Left ventricle myocardium inferior (tissue), 1 donor: ENCODE data around the gene PLCXD1. TPM values are rescaled to one million over a fixed set of nuclear protein-coding genes. Genes with fewer than 3 reads are reported as not detected.
"Not testable (repeated sequence)": the region's sequence is repeated elsewhere in the genome, so short reads cannot be mapped to it uniquely, and the experiment has no call there.

Experiments used
- DNase-seq: peaks from one replicate; pipeline ENCODE4 v3.0.0-alpha.2; 2020
- H3K27ac ChIP-seq: fragments of 200-600 bp; replicated peaks from 2 replicates; pipeline ENCODE4 v1.8.0; 2021
- H3K27me3 ChIP-seq: fragments of 200-600 bp; 2 replicates; pipeline ENCODE4 v1.8.0; 2021; ENCODE audit warnings: low read depth
- H3K36me3 ChIP-seq: fragments of 200-600 bp; 2 replicates; pipeline ENCODE4 v1.8.0; 2021
- H3K4me1 ChIP-seq: fragments of 200-600 bp; 2 replicates; pipeline ENCODE4 v1.8.0; 2021
- H3K4me3 ChIP-seq: fragments of 200-600 bp; 2 replicates; pipeline ENCODE4 v1.8.0; 2021; ENCODE audit warnings: mild to moderate bottlenecking, moderate library complexity
- H3K9me3 ChIP-seq: fragments of 200-600 bp; replicated peaks from 2 replicates; pipeline ENCODE4 v1.8.0; 2021
- intact Hi-C: fragments of 100-400 bp; cut with micrococcal nuclease; formaldehyde crosslinking; loops from one replicate; pipeline ENCODE4 v1.11.0; 2022
- total RNA-seq: library from RNA; stranded (reverse); fragmentation: NEBNext Ultra II Directional; extraction: Animal tissue kit (Norgen Biotek cat#: 25700); gene quantifications from one replicate; pipeline ENCODE4 v1.2.1, GENCODE V29; 2021
- TF ChIP-seq, protein P1 (sequence below): fragments of 200-600 bp; IDR thresholded peaks from 2 replicates; pipeline ENCODE4 v1.8.0; 2021; ENCODE audit warnings: antibody characterized with exemption, mild to moderate bottlenecking, borderline replicate concordance
- donor health status: DM: no; HTN: yes; CAD: no; lungs with severe emphysema.

The PLCXD1 gene
- total RNA-seq, 1 donor from 2014 or later = 4.0 TPM

DNA sequence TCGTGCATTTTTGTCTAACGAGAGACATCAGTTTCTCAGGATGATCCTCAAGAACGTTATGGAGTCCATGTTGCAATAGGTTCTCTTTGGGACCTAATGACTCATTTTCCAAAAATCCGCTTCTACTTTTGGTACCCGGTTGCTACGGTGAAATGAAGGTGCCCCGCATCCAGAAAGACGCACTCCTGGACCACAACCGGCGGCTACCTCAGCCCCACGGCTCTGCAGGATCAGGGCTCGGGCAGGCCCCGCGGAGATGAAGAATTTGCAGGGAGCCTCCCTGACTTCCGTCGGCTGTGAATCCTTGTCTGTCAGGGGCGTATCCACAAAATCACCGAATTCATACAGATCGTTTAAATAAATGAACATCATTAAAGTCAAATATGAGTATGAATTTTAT lies 21.8 kb downstream of the PLCXD1 start:
- TF ChIP-seq, protein P1, sequence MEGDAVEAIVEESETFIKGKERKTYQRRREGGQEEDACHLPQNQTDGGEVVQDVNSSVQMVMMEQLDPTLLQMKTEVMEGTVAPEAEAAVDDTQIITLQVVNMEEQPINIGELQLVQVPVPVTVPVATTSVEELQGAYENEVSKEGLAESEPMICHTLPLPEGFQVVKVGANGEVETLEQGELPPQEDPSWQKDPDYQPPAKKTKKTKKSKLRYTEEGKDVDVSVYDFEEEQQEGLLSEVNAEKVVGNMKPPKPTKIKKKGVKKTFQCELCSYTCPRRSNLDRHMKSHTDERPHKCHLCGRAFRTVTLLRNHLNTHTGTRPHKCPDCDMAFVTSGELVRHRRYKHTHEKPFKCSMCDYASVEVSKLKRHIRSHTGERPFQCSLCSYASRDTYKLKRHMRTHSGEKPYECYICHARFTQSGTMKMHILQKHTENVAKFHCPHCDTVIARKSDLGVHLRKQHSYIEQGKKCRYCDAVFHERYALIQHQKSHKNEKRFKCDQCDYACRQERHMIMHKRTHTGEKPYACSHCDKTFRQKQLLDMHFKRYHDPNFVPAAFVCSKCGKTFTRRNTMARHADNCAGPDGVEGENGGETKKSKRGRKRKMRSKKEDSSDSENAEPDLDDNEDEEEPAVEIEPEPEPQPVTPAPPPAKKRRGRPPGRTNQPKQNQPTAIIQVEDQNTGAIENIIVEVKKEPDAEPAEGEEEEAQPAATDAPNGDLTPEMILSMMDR = no peak
- no peak overlapping the region for H3K4me3 ChIP-seq
- no peak overlapping the region for H3K27ac ChIP-seq
- no peaks in the 10 kb centered on the region for H3K27me3 ChIP-seq
- peaks cover 15% of the 10 kb centered on the region for H3K9me3 ChIP-seq
- DNase-seq = no peak
- peaks cover 86% of the 10 kb centered on the region for H3K36me3 ChIP-seq
- intact Hi-C loops = no loop called here
- H3K4me1 ChIP-seq = no peaks in the 10 kb centered on the region

DNA sequence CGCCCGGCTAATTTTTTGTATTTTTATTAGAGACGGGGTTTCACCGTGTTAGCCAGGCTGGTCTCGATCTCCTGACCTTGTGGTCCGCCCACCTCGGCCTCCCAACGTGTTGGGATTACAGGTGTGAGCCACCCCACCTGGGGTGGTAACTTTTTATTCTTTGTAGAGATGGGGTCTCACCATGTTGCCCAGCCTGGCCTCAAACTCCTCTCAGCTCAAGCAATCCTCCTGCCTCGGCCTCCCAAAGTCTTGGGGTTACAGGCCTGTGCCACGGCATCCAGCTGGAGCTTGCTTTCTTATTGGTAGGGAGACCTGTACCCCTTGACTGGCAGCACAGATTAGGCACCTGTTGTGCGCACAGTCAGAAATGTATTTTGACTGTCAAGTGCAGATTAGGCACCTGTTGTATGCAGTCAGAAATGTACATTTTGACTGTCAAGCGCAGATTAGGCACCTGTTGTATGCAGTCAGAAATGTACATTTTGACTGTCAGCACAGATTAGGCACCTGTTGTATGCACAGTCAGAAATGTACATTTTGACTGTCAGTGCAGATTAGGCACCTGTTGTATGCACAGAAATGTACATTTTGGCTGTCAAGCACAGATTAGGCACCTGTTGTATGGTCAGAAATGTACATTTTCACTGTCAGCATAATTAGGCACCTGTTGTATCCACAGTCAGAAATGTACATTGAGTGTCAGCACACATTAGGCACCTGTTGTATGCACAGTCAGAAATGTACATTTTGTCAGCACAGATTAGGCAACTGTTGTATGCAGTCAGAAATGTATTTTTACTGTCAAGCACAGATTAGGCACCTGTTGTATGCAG lies 24.8 kb downstream of the PLCXD1 start:
- H3K4me1 ChIP-seq, H3K4me3 ChIP-seq, H3K27ac ChIP-seq, DNase-seq, H3K27me3 ChIP-seq, intact Hi-C loops: not testable (repeated sequence)
- peaks cover 15% of the 10 kb centered on the region for H3K9me3 ChIP-seq
- peaks cover 90% of the 10 kb centered on the region for H3K36me3 ChIP-seq

DNA sequence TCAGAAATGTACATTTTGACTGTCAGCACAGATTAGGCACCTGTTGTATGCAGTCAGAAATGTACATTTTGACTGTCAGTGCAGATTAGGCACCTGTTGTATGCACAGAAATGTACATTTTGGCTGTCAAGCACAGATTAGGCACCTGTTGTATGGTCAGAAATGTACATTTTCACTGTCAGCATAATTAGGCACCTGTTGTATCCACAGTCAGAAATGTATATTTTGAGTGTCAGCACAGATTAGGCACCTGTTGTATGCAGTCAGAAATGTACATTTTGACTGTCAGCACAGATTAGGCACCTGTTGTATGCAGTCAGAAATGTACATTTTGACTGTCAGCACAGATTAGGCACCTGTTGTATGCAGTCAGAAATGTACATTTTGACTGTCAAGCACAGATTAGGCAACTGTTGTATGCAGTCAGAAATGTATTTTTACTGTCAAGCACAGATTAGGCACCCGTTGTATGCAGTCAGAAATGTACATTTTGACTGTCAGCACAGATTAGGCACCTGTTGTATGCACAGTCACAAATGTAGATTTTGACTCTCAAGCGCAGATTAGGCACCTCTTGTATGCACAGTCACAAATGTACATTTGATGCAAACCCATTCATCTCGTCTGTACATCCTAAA lies 25.6 kb downstream of the PLCXD1 start:
- DNase-seq, H3K27ac ChIP-seq, H3K4me3 ChIP-seq, H3K27me3 ChIP-seq, H3K4me1 ChIP-seq, intact Hi-C loops: not testable (repeated sequence)
- peaks cover 90% of the 10 kb centered on the region for H3K36me3 ChIP-seq
- peaks cover 15% of the 10 kb centered on the region for H3K9me3 ChIP-seq

DNA sequence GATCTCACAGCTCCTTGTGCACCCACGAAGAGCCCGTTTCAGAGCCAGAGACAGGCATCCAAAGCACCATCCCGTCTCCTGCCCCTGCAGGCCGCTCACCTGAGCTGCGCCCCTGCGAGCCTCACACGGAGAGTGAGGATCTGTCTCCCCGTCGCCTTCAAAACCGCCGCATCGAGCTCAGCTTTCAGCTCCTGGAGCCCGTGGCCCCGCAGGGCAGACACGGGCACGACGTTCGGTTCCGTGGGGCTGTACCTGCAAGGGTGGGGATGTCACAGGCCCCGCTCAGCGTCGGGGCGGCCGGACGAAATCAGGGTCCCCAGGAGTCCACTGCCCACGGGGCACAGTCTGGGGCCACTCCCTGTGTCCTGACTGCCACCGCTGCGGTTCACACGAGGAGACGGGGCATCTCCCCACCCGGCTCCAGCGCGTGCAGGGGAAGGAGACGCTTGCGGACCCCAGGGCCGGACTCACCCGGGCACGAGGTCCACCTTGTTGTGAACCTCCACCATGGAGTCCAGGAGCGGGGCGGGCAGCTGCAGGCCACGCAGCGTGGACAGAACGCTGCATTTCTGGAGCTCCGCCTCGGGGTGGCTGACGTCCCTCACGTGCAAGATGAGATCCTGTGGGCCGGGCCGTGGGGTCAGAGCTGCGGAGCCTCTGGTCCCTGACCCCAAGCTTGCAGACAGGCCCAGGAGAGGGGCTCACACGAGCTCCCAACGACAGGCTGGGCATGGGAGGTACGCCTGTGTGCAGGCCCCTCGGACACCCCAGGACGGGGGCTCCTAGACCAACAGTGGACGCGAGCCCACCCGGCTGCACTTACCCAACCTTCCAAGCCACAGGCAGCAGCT lies 26.3 kb downstream of the PLCXD1 start:
- peaks cover 11% of the 10 kb centered on the region for H3K9me3 ChIP-seq
- TF ChIP-seq, protein P1 = no peak
- H3K36me3 ChIP-seq = peaks cover 89% of the 10 kb centered on the region
- no peak overlapping the region for H3K27ac ChIP-seq
- intact Hi-C loops = no loop called here
- H3K4me3 ChIP-seq = no peak overlapping the region
- no peaks in the 10 kb centered on the region for H3K4me1 ChIP-seq
- H3K27me3 ChIP-seq = no peaks in the 10 kb centered on the region
- DNase-seq = peak; percentile 10

DNA sequence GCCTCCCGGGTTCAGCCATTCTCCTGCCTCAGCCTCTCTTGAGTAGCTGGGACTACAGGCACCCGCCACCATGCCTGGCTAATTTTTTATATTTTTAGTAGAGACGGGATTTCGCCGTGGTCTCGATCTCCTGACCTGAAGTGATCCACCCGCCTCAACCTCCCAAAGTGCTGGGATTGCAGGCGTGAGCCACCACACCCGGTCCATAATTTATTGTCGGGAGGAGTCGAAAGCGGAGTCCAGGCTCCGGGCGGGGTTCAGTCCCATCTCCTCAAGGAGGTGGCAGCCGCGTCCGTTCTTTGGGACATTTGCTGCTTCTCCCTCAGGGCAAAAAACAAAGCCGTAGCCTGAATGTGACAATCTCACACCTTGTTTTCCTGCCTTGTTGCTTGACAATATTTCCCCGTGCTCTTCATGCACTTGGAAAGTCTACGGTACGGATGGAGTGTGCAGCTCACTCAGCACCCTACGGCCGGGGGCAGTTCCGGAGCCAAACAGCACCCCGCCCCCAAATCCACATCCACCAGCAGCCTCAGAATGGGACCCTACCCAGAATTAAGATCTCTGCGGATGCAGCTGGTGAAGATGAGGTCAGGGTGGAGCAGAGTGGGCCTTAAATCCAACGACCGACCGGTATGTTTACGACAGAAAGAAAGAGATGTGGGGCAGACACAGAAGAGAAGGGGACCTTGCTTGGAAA lies 27.8 kb downstream of the PLCXD1 start:
- DNase-seq = peak; percentile 5
- Histone ChIP-seq H3K4me3 (no peak overlapping the region), H3K27me3 (no peaks in the 10 kb centered on the region), H3K9me3 (peaks cover 9% of the 10 kb centered on the region), H3K36me3 (peaks cover 89% of the 10 kb centered on the region), H3K4me1 (no peaks in the 10 kb centered on the region), H3K27ac (no peak overlapping the region)
- intact Hi-C loops = no loop called here
- TF ChIP-seq, protein P1 = no peak

DNA sequence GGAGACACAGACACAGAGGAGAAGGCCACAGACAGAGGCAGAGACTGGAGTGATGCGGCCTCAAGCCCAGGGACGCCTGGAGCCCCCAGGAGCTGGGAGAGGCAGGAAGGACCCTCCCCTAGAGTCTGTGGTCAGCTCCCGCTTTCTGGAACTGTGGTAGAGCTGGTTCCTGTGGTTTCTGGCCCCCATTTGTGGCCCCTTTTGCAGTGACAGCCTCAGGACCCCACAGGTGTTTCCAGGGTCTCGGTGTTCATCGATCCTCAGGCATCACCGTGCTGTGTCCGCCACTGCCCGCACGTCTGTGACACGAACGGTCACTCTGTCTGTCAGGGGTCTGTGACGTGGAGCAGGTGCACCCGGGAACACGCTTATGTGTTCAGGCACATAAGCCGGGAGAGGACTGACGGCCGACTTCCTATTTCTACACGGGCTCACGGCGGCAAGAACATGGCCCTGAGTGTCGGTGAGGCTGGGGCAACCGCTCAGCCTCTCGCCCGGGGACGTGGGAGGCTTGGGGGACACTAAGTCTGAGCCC lies 29.5 kb downstream of the PLCXD1 start:
- TF ChIP-seq, protein P1 = no peak
- Histone ChIP-seq H3K27ac (no peak overlapping the region), H3K36me3 (peaks cover 85% of the 10 kb centered on the region), H3K9me3 (no peaks in the 10 kb centered on the region), H3K4me1 (no peaks in the 10 kb centered on the region), H3K4me3 (no peak overlapping the region), H3K27me3 (no peaks in the 10 kb centered on the region)
- no peak for DNase-seq
- intact Hi-C loops = no loop called here
